ENCODE data around the gene MAGI1.

- TF ChIP-seq CTCF (conservative IDR thresholded peaks at IDR 0.05; ENCODE audit: low read length) (no peak), EZH2phosphoT487 (IDR thresholded peaks at IDR 0.05; ENCODE audit: borderline replicate concordance) (no peak)
These were observed 676.0 kb downstream of the MAGI1 start for GRCh38 chr3:65362688-65363087.

Data from Loucy (cell line).